Kidney epithelial cell (primary cell): ENCODE data around the gene MT1E. TPM values are rescaled to one million over a fixed set of nuclear protein-coding genes. Genes with fewer than 3 reads are reported as not detected.

ENCODE experiments used
- DNase-seq: peaks from one replicate; pipeline ENCODE4 v3.0.0-alpha.2; 2010; ENCODE audit warnings: low read depth
- H3K27me3 ChIP-seq: 2 replicates; pipeline ENCODE4 v1.6.0; 2011; ENCODE audit warnings: low read length; ENCODE audit not compliant: control insufficient read depth, insufficient read depth
- H3K36me3 ChIP-seq: 2 replicates; pipeline ENCODE4 v1.5.1; 2011; ENCODE audit warnings: low read length; ENCODE audit not compliant: control insufficient read depth, insufficient read depth
- H3K4me3 ChIP-seq: 2 replicates; pipeline ENCODE4 v1.5.1; 2011; ENCODE audit warnings: low read depth, mild to moderate bottlenecking, control low read depth, low read length
- CTCF ChIP-seq: IDR thresholded peaks from 2 replicates; pipeline ENCODE4 v1.5.1; 2011; ENCODE audit warnings: mild to moderate bottlenecking, moderate library complexity, low read length, control low read depth, inconsistent platforms; ENCODE audit not compliant: insufficient read depth, poor library complexity, severe bottlenecking
- total RNA-seq: library from RNA; depleted of rRNA; stranded (reverse); fragments of >200 nt; gene quantifications from 2 replicates; pipeline ENCODE4 v1.2.3, GENCODE V29; 2015

MT1E gene
- total RNA-seq, 1 donor from 2014 or later, result 110 TPM

GRCh38 chr16:56613706-56614105 is 11.9 kb upstream of the MT1E start:
- Histone ChIP-seq H3K27me3 (no peaks in the 10 kb centered on the region), H3K36me3 (no peaks in the 10 kb centered on the region), H3K4me3 (no peak overlapping the region)
- DNase-seq, result no peak
- no peak for TF ChIP-seq CTCF

- H3K36me3 ChIP-seq, result no peaks in the 10 kb centered on the region
- no peaks in the 10 kb centered on the region for H3K27me3 ChIP-seq
- no peak overlapping the region for H3K4me3 ChIP-seq
- TF ChIP-seq CTCF, result no peak
- peak; percentile 93 for DNase-seq
These were observed 11.0 kb upstream of the MT1E start for GRCh38 chr16:56614549-56614991.

DNA sequence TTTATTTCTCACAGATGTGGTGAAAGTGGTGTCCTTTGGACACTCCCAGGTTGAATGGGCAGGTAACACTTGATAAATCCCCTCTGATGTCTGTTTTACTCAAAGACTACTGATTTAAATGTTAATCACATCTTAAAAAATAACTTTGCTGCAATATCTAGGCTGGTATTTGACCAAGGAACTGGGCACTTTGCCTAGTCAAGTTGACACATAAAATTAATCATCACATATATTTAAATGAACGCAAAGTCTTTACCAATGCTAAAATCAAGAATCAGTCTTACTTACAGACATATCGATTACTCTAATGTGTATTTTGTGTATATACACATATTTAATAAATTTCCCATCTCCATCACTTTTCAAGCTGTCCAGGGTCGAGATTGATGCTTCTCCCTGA is 10.2 kb upstream of the MT1E start:
- DNase-seq, result no peak
- no peaks in the 10 kb centered on the region for H3K36me3 ChIP-seq
- no peak for TF ChIP-seq CTCF

DNA sequence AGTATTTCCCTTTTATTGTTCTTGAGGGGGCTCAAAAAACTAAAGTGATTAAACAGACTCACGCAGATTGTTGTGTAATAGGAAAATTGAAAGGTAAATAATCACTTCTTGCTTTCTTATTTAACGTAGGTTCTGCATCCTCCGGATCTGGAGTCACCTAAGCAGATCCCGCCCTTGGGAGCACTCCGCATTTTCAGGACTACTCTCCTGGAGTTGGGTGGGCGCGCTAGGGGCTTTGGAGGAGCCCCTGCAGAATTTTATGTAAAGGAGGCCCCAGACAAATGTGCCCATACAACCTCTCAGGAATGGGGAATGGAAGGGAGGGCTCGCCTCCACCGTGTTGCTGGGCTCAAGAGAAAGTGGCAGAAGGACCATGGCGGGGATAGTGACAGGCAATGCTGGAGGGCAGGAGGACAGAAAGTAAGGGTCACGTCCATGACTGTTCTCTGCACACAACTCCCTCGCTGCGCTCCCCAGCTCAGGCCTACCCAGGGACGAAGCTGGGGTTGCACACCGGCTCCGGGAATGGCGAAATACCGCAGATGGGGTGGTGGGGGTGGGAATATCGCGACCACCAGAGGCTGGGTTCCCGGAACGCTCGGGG is 8.9 kb upstream of the MT1E start:
- H3K4me3 ChIP-seq, result peak overlapping the region; percentile 35
- H3K27me3 ChIP-seq, result no peaks in the 10 kb centered on the region
- TF ChIP-seq CTCF, result no peak
- DNase-seq, result no peak
- no peaks in the 10 kb centered on the region for H3K36me3 ChIP-seq

More for the DNA sequence above, 10.2 kb upstream of the MT1E start:
- Histone ChIP-seq H3K27me3 (no peaks in the 10 kb centered on the region), H3K4me3 (no peak overlapping the region)

GRCh38 chr16:56617212-56618085 is 8.1 kb upstream of the MT1E start:
- DNase-seq, result no peak
- TF ChIP-seq CTCF, result no peak
- H3K4me3 ChIP-seq, result peak overlapping the region; percentile 35
- no peaks in the 10 kb centered on the region for H3K36me3 ChIP-seq
- H3K27me3 ChIP-seq, result no peaks in the 10 kb centered on the region
